ENCODE measurements around the gene PHACTR3. TPM values are rescaled to one million over a fixed set of nuclear protein-coding genes. Genes with fewer than 3 reads are reported as not detected.

Gene PHACTR3
- total RNA-seq, 1 donor = not detected

GRCh38 chr20:59703046-59703445 lies 98.7 kb downstream of the PHACTR3 start:
- Histone ChIP-seq H3K27me3 (ENCODE audit: insufficient read depth, low read length) (no peaks in the 10 kb centered on the region), H4K20me1 (ENCODE audit: insufficient read depth, low read length) (no peaks in the 10 kb centered on the region), H2AFZ (ENCODE audit: low read length) (no peak overlapping the region), H3K4me3 (ENCODE audit: insufficient read depth, low read length) (no peak overlapping the region), H3K4me2 (ENCODE audit: insufficient read depth, low read length) (no peak overlapping the region), H3K9me3 (ENCODE audit: low read depth, low read length) (no peaks in the 10 kb centered on the region), H3K27ac (ENCODE audit: low read depth, low read length) (no peak overlapping the region), H3K79me2 (ENCODE audit: insufficient read depth, low read length) (no peaks in the 10 kb centered on the region), H3K4me1 (ENCODE audit: insufficient read depth, low read length) (no peaks in the 10 kb centered on the region), H3K36me3 (ENCODE audit: insufficient read depth, low read length) (no peaks in the 10 kb centered on the region)
- DNase-seq (ENCODE audit: insufficient read length, low spot score, missing footprints) = no peak
- TF ChIP-seq, protein P1, sequence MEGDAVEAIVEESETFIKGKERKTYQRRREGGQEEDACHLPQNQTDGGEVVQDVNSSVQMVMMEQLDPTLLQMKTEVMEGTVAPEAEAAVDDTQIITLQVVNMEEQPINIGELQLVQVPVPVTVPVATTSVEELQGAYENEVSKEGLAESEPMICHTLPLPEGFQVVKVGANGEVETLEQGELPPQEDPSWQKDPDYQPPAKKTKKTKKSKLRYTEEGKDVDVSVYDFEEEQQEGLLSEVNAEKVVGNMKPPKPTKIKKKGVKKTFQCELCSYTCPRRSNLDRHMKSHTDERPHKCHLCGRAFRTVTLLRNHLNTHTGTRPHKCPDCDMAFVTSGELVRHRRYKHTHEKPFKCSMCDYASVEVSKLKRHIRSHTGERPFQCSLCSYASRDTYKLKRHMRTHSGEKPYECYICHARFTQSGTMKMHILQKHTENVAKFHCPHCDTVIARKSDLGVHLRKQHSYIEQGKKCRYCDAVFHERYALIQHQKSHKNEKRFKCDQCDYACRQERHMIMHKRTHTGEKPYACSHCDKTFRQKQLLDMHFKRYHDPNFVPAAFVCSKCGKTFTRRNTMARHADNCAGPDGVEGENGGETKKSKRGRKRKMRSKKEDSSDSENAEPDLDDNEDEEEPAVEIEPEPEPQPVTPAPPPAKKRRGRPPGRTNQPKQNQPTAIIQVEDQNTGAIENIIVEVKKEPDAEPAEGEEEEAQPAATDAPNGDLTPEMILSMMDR (IDR thresholded peaks at IDR 0.05; ENCODE audit: extremely low read depth, low read depth, low read length) = no peak

DNA sequence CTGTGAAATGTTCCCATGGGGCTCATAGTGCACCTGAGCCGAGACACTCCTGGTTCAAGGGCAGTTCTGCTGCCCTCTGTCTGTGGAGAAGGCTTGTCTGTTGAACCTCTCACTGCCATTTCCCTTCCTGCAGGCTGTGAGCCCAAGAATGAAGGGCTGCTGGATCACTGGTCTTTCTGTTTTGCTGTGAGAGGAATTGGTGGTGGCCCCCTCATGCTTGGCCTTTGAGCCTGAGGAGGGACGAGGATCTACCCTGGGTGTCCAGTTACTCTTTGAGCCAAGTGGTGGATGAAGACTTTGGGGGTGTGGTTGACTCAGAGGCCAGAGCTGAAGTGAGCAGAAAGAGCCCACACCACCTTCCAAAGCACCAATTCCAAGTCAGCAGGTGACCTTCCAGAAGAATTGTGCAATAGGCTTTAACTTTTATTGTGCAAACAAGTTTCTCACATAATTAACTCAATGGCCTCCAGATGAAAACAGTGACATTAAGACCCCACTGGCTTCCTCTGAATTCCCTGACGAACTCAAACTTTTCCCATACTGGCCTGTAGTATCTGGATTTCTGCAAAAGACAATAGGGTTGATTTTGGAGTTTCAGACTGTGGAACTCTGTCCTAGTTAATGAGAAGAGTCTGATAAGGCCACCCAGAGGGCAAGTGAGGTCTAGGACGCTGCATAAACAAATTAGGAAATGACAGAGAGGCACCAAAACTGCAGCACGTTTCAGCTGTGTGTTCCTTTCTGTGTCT lies 101.5 kb downstream of the PHACTR3 start:
- Histone ChIP-seq H4K20me1 (ENCODE audit: insufficient read depth, low read length) (no peaks in the 10 kb centered on the region), H3K9me3 (ENCODE audit: low read depth, low read length) (no peaks in the 10 kb centered on the region), H3K4me3 (ENCODE audit: insufficient read depth, low read length) (no peak overlapping the region), H3K4me1 (ENCODE audit: insufficient read depth, low read length) (no peaks in the 10 kb centered on the region), H3K27me3 (ENCODE audit: insufficient read depth, low read length) (no peaks in the 10 kb centered on the region), H2AFZ (ENCODE audit: low read length) (no peak overlapping the region), H3K79me2 (ENCODE audit: insufficient read depth, low read length) (no peaks in the 10 kb centered on the region), H3K36me3 (ENCODE audit: insufficient read depth, low read length) (no peaks in the 10 kb centered on the region), H3K4me2 (ENCODE audit: insufficient read depth, low read length) (no peak overlapping the region), H3K27ac (ENCODE audit: low read depth, low read length) (no peak overlapping the region)
- TF ChIP-seq, protein P1 (IDR thresholded peaks at IDR 0.05; ENCODE audit: extremely low read depth, low read depth, low read length) = no peak
- no peak for DNase-seq (ENCODE audit: insufficient read length, low spot score, missing footprints)

GRCh38 chr20:59706400-59706693 lies 102.0 kb downstream of the PHACTR3 start:
- TF ChIP-seq, protein P1 (IDR thresholded peaks at IDR 0.05; ENCODE audit: extremely low read depth, low read depth, low read length) = no peak
- Histone ChIP-seq H3K9me3 (ENCODE audit: low read depth, low read length) (no peaks in the 10 kb centered on the region), H4K20me1 (ENCODE audit: insufficient read depth, low read length) (no peaks in the 10 kb centered on the region), H3K4me3 (ENCODE audit: insufficient read depth, low read length) (no peak overlapping the region), H3K36me3 (ENCODE audit: insufficient read depth, low read length) (no peaks in the 10 kb centered on the region), H3K27ac (ENCODE audit: low read depth, low read length) (no peak overlapping the region), H2AFZ (ENCODE audit: low read length) (no peak overlapping the region), H3K79me2 (ENCODE audit: insufficient read depth, low read length) (no peaks in the 10 kb centered on the region), H3K4me1 (ENCODE audit: insufficient read depth, low read length) (no peaks in the 10 kb centered on the region), H3K27me3 (ENCODE audit: insufficient read depth, low read length) (no peaks in the 10 kb centered on the region), H3K4me2 (ENCODE audit: insufficient read depth, low read length) (no peak overlapping the region)
- no peak for DNase-seq (ENCODE audit: insufficient read length, low spot score, missing footprints)

DNA sequence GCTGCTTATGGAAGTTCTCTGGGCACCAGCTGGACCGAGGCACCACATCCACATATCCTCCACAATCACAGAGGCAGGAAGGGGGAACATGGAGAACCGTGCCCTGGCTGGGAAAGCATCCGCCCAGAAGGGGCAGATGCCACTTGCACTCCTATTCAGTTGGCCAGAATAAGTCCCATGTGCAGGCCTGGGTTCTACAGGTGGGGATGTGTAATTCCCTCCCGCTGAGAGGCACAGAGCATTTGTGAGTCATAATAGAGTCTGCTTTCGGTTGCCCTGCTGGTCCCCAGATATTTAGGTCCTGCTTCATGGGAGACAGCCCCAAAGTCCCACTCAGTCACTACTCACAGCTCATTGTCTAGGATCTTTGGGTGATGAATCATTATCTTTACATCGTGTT lies 104.0 kb downstream of the PHACTR3 start:
- TF ChIP-seq, protein P1 (IDR thresholded peaks at IDR 0.05; ENCODE audit: extremely low read depth, low read depth, low read length) = no peak
- no peak for DNase-seq (ENCODE audit: insufficient read length, low spot score, missing footprints)
- no peaks in the 10 kb centered on the region for H3K36me3 ChIP-seq (ENCODE audit: insufficient read depth, low read length)
- H3K27ac ChIP-seq (ENCODE audit: low read depth, low read length) = no peak overlapping the region
- no peak overlapping the region for H3K4me2 ChIP-seq (ENCODE audit: insufficient read depth, low read length)
- no peaks in the 10 kb centered on the region for H3K4me1 ChIP-seq (ENCODE audit: insufficient read depth, low read length)
- no peaks in the 10 kb centered on the region for H4K20me1 ChIP-seq (ENCODE audit: insufficient read depth, low read length)
- peaks cover 4% of the 10 kb centered on the region for H3K9me3 ChIP-seq (ENCODE audit: low read depth, low read length)
- no peak overlapping the region for H3K4me3 ChIP-seq (ENCODE audit: insufficient read depth, low read length)
- no peaks in the 10 kb centered on the region for H3K79me2 ChIP-seq (ENCODE audit: insufficient read depth, low read length)
- no peaks in the 10 kb centered on the region for H3K27me3 ChIP-seq (ENCODE audit: insufficient read depth, low read length)
- no peak overlapping the region for H2AFZ ChIP-seq (ENCODE audit: low read length)

Measured in osteoblast (primary cell).